CD4-positive, alpha-beta T cell treated with Interleukin-12 subunit alpha and Interleukin-12 subunit beta, for 1 hour (primary cell): ENCODE measurements around the gene ALX3.
A peak's percentile ranks its signal among the peaks of the same experiment; 100 is the strongest.

Source experiments
- DNase-seq: peaks from one replicate; pipeline ENCODE4 v3.0.0-alpha.2; 2020

ALX3 gene

GRCh38 chr1:110064576-110065337 lies 5.7 kb downstream of the ALX3 start:
- no peak for DNase-seq

GRCh38 chr1:110063781-110064180 lies 6.7 kb downstream of the ALX3 start:
- DNase-seq, result no peak

- DNase-seq, result no peak
These were observed 7.9 kb downstream of the ALX3 start for GRCh38 chr1:110062612-110063011.

- no peak for DNase-seq
These were observed 9.1 kb downstream of the ALX3 start for GRCh38 chr1:110061341-110061740.

GRCh38 chr1:110060662-110061060 lies 9.8 kb downstream of the ALX3 start:
- DNase-seq, result no peak

- DNase-seq, result peak; percentile 68
These were observed 10.3 kb downstream of the ALX3 start for GRCh38 chr1:110060034-110060661.

GRCh38 chr1:110059133-110059863 lies 11.2 kb downstream of the ALX3 start:
- no peak for DNase-seq

- no peak for DNase-seq
These were observed 11.9 kb downstream of the ALX3 start for GRCh38 chr1:110058591-110058990.

GRCh38 chr1:110057963-110058518 lies 12.4 kb downstream of the ALX3 start:
- DNase-seq, result no peak

- DNase-seq, result no peak
These were observed 13.7 kb downstream of the ALX3 start for GRCh38 chr1:110056776-110057175.

- no peak for DNase-seq
These were observed 14.2 kb downstream of the ALX3 start for GRCh38 chr1:110056285-110056683.

- DNase-seq, result no peak
These were observed 14.8 kb downstream of the ALX3 start for GRCh38 chr1:110055493-110056284.

GRCh38 chr1:110053552-110054428 lies 16.7 kb downstream of the ALX3 start:
- DNase-seq, result peak; percentile 63

- DNase-seq, result no peak
These were observed 19.2 kb downstream of the ALX3 start for GRCh38 chr1:110051262-110051648.

GRCh38 chr1:110050602-110051261 lies 19.7 kb downstream of the ALX3 start:
- DNase-seq, result no peak

- no peak for DNase-seq
These were observed 20.5 kb downstream of the ALX3 start for GRCh38 chr1:110049801-110050601.

GRCh38 chr1:110048923-110049601 lies 21.4 kb downstream of the ALX3 start:
- no peak for DNase-seq

GRCh38 chr1:110048240-110048639 lies 22.2 kb downstream of the ALX3 start:
- no peak for DNase-seq

GRCh38 chr1:110047463-110047862 lies 23.0 kb downstream of the ALX3 start:
- no peak for DNase-seq

GRCh38 chr1:110043016-110043415 lies 27.5 kb downstream of the ALX3 start:
- no peak for DNase-seq
